SH-SY5Y (cell line): ENCODE results near the gene XNDC1N.

Experiments
- GATA2 ChIP-seq: IDR thresholded peaks from 2 replicates; pipeline ENCODE4 v1.6.1; 2011; ENCODE audit warnings: mild to moderate bottlenecking, low read depth, low read length
- GATA3 ChIP-seq: IDR thresholded peaks from 2 replicates; pipeline ENCODE4 v1.6.1; 2011; ENCODE audit warnings: low read depth, mild to moderate bottlenecking, low read length, moderate library complexity

GRCh38 chr11:71977743-71978418, 49.5 kb upstream of the XNDC1N start:
- no peak for TF ChIP-seq GATA3
- TF ChIP-seq GATA2 = no peak
